ENCODE results near the gene AIP. TPM values are rescaled to one million over a fixed set of nuclear protein-coding genes. Genes with fewer than 3 reads are reported as not detected.

AIP gene
- total and polyA plus RNA-seq, 9 of the 15 experiments (the other 6 are each of a cell fraction or from before 2014, with no cell fraction given): 5.2 to 92.5 (median 52.7) TPM

DNA sequence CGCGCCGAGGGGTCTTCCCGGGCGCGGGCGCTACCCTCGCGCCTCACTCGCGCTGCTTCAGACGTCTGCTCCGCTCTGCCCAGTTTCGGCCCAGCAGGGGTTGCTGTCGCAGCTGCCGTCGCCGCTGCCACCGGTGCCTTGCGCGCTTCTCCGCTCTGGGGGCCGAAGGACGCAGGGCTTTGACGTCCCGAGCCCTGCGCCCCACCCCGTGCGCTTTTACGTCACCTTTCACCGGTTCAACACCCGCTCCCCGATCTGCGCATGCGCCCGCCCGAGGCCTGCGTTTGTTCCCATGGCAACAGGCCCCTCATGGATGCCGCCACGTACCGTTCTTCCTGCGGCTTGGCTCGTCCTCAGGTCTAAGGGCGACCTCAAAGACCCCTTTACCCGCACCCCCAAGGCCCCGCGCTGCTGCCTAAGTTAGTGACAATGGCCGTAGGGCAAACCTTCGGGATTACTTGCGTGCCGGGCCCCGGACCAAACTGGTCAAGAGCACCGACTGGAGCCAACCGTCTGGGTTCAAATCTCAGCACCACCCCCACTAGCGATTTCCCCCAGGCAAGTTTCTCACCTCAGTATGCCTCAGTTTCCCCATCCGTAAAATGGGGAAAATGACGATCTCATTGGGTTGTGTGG is 25.8 kb downstream of the AIP start (continued):
- 0 out of 2 replicates have a peak, but pooled peaks have one; percentile 68 for TF ChIP-seq TFAP4 (CRISPR knock-in tag; IDR thresholded peaks at IDR 0.05; ENCODE audit: borderline replicate concordance)
- TF ChIP-seq, protein P1, sequence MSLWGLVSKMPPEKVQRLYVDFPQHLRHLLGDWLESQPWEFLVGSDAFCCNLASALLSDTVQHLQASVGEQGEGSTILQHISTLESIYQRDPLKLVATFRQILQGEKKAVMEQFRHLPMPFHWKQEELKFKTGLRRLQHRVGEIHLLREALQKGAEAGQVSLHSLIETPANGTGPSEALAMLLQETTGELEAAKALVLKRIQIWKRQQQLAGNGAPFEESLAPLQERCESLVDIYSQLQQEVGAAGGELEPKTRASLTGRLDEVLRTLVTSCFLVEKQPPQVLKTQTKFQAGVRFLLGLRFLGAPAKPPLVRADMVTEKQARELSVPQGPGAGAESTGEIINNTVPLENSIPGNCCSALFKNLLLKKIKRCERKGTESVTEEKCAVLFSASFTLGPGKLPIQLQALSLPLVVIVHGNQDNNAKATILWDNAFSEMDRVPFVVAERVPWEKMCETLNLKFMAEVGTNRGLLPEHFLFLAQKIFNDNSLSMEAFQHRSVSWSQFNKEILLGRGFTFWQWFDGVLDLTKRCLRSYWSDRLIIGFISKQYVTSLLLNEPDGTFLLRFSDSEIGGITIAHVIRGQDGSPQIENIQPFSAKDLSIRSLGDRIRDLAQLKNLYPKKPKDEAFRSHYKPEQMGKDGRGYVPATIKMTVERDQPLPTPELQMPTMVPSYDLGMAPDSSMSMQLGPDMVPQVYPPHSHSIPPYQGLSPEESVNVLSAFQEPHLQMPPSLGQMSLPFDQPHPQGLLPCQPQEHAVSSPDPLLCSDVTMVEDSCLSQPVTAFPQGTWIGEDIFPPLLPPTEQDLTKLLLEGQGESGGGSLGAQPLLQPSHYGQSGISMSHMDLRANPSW (CRISPR knock-in tag; IDR thresholded peaks at IDR 0.05): no peak
- TF ChIP-seq, protein P2, sequence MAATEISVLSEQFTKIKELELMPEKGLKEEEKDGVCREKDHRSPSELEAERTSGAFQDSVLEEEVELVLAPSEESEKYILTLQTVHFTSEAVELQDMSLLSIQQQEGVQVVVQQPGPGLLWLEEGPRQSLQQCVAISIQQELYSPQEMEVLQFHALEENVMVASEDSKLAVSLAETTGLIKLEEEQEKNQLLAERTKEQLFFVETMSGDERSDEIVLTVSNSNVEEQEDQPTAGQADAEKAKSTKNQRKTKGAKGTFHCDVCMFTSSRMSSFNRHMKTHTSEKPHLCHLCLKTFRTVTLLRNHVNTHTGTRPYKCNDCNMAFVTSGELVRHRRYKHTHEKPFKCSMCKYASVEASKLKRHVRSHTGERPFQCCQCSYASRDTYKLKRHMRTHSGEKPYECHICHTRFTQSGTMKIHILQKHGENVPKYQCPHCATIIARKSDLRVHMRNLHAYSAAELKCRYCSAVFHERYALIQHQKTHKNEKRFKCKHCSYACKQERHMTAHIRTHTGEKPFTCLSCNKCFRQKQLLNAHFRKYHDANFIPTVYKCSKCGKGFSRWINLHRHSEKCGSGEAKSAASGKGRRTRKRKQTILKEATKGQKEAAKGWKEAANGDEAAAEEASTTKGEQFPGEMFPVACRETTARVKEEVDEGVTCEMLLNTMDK (IDR thresholded peaks at IDR 0.05; ENCODE audit: borderline replicate concordance, insufficient read depth, low read depth, low read length, poor library complexity, severe bottlenecking): peak; percentile 3
- TF ChIP-seq ZNF444 (CRISPR knock-in tag; IDR thresholded peaks at IDR 0.05): no peak
- TF ChIP-seq, protein P3, sequence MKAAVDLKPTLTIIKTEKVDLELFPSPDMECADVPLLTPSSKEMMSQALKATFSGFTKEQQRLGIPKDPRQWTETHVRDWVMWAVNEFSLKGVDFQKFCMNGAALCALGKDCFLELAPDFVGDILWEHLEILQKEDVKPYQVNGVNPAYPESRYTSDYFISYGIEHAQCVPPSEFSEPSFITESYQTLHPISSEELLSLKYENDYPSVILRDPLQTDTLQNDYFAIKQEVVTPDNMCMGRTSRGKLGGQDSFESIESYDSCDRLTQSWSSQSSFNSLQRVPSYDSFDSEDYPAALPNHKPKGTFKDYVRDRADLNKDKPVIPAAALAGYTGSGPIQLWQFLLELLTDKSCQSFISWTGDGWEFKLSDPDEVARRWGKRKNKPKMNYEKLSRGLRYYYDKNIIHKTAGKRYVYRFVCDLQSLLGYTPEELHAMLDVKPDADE (conservative IDR thresholded peaks at IDR 0.05; ENCODE audit: control insufficient read depth, low read depth, low read length): peak; percentile 60; the same call in 1 of the 2 replicates
- TF ChIP-seq POLR2A (conservative IDR thresholded peaks at IDR 0.05): peak; percentile 86
- TF ChIP-seq, protein P4, sequence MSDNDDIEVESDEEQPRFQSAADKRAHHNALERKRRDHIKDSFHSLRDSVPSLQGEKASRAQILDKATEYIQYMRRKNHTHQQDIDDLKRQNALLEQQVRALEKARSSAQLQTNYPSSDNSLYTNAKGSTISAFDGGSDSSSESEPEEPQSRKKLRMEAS (CRISPR knock-in tag; IDR thresholded peaks at IDR 0.05): peak; percentile 76; the same call in 1 of the 2 replicates
- TF ChIP-seq, protein P5, sequence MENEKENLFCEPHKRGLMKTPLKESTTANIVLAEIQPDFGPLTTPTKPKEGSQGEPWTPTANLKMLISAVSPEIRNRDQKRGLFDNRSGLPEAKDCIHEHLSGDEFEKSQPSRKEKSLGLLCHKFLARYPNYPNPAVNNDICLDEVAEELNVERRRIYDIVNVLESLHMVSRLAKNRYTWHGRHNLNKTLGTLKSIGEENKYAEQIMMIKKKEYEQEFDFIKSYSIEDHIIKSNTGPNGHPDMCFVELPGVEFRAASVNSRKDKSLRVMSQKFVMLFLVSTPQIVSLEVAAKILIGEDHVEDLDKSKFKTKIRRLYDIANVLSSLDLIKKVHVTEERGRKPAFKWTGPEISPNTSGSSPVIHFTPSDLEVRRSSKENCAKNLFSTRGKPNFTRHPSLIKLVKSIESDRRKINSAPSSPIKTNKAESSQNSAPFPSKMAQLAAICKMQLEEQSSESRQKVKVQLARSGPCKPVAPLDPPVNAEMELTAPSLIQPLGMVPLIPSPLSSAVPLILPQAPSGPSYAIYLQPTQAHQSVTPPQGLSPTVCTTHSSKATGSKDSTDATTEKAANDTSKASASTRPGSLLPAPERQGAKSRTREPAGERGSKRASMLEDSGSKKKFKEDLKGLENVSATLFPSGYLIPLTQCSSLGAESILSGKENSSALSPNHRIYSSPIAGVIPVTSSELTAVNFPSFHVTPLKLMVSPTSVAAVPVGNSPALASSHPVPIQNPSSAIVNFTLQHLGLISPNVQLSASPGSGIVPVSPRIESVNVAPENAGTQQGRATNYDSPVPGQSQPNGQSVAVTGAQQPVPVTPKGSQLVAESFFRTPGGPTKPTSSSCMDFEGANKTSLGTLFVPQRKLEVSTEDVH (IDR thresholded peaks at IDR 0.05; ENCODE audit: low read depth, partially characterized antibody): peak; percentile 54
- TF ChIP-seq LARP7 (IDR thresholded peaks at IDR 0.05): no peak
- no peak for TF ChIP-seq IRF9 (tag; IDR thresholded peaks at IDR 0.05)
- peak; percentile 83 for TF ChIP-seq RBBP5 (IDR thresholded peaks at IDR 0.05; ENCODE audit: borderline replicate concordance, insufficient read depth, low read length, poor library complexity, severe bottlenecking)
- TF ChIP-seq, protein P6, sequence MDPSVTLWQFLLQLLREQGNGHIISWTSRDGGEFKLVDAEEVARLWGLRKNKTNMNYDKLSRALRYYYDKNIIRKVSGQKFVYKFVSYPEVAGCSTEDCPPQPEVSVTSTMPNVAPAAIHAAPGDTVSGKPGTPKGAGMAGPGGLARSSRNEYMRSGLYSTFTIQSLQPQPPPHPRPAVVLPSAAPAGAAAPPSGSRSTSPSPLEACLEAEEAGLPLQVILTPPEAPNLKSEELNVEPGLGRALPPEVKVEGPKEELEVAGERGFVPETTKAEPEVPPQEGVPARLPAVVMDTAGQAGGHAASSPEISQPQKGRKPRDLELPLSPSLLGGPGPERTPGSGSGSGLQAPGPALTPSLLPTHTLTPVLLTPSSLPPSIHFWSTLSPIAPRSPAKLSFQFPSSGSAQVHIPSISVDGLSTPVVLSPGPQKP (CRISPR knock-in tag; IDR thresholded peaks at IDR 0.05): no peak
- TF ChIP-seq PTTG1 (tag; IDR thresholded peaks at IDR 0.05; ENCODE audit: low read depth): no peak

Measured in K562 (cell line).